Measurements from ENCODE around the gene GABRA5. TPM values are rescaled to one million over a fixed set of nuclear protein-coding genes. Genes with fewer than 3 reads are reported as not detected.

The GABRA5 gene
- total RNA-seq: not detected in 2 replicates

GRCh38 chr15:26866298-26867199 is at the start of gene GABRA5:
Gene GABRA5 (plus strand): TSS chr15:26867062. CDS start chr15:26869249, 2,187 bp downstream.

GRCh38 chr15:26970712-26971210 is 103.9 kb downstream of the GABRA5 start, which contains the start of gene GABRG3:
Gene GABRG3 (plus strand): TSS chr15:26971181.

Other genes with a start within 250 kb of the GABRA5 start
- gene GABRB3, start 94.0 kb upstream of the GABRA5 start, total RNA-seq: 0.81 and 1.1 TPM in 2 replicates
- gene GABRG3, start 104.1 kb downstream of the GABRA5 start, total RNA-seq: not detected in 2 replicates